ENCODE results near the gene DPM3. TPM values are rescaled to one million over a fixed set of nuclear protein-coding genes. Genes with fewer than 3 reads are reported as not detected.

Gene DPM3
- total and polyA plus RNA-seq, 2 of the 13 experiments (the other 11 are each of a cell fraction or from before 2014, with no cell fraction given), result 23.2 to 53.4 TPM

DNA sequence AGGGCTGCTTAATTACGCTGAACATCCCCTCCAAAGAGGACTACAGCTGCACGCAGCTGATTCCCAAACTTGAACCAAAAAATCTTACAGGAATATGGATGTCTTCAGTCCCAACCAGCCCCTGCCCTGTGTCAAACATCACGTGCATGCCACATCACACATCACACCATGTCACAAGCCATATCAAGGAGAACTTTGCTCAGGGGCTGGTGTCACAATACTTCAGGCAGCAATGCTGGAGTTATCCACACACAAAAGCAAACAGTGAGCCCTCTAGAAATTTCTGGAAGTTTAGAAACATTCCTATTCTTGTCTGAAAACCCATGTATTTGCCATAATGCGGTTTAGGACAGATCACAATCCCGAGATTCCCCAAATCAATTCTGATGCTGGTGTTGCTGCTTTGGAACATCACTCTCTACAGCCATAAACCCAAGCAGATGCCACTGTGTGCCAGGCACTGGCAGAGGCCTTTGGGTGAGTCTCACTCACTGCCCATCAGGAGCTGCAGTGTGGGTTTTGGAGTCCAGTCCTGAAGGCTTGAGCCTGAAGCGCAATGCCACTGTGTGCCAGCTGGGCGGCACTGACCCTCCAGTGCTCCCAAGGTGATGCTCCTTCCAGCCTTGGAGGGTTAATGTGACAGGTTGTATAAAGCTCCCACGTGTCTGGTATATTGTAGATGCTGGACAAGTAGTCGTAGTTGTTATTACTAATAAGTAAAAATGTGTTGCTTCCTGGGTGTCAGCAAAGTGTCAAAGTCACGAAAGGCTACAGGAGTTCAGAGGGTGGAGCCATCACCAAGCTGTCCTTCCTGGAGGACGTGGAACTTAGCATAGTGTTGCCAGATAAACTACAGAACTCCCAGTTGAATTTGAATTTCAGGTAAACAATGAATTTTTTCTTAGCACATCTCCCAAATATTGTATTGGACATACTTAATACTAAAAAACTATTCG is 32.7 kb downstream of the DPM3 start (continued):
- TF ChIP-seq NR2F1 (CRISPR knock-in tag; IDR thresholded peaks at IDR 0.05) (no peak), ZNF547 (CRISPR knock-in tag; IDR thresholded peaks at IDR 0.05) (no peak), ZBTB21 (CRISPR knock-in tag; IDR thresholded peaks at IDR 0.05) (0 out of 2 replicates have a peak, but pooled peaks have one; percentile 47), ZNF776 (CRISPR knock-in tag; IDR thresholded peaks at IDR 0.05) (no peak), RFX1 (IDR thresholded peaks at IDR 0.05) (no peak), ZNF562 (CRISPR knock-in tag; IDR thresholded peaks at IDR 0.05; ENCODE audit: borderline replicate concordance) (no peak), ZMYM3 (CRISPR knock-in tag; IDR thresholded peaks at IDR 0.05) (peak; percentile 38; the same call in 1 of the 2 replicates), ERF (CRISPR knock-in tag; IDR thresholded peaks at IDR 0.05) (no peak), SIN3A (IDR thresholded peaks at IDR 0.05; ENCODE audit: borderline replicate concordance, low read depth, low read length) (no peak)
- TF ChIP-seq, protein P1, sequence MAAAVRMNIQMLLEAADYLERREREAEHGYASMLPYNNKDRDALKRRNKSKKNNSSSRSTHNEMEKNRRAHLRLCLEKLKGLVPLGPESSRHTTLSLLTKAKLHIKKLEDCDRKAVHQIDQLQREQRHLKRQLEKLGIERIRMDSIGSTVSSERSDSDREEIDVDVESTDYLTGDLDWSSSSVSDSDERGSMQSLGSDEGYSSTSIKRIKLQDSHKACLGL (CRISPR knock-in tag; IDR thresholded peaks at IDR 0.05), result no peak
- TF ChIP-seq, protein P2, sequence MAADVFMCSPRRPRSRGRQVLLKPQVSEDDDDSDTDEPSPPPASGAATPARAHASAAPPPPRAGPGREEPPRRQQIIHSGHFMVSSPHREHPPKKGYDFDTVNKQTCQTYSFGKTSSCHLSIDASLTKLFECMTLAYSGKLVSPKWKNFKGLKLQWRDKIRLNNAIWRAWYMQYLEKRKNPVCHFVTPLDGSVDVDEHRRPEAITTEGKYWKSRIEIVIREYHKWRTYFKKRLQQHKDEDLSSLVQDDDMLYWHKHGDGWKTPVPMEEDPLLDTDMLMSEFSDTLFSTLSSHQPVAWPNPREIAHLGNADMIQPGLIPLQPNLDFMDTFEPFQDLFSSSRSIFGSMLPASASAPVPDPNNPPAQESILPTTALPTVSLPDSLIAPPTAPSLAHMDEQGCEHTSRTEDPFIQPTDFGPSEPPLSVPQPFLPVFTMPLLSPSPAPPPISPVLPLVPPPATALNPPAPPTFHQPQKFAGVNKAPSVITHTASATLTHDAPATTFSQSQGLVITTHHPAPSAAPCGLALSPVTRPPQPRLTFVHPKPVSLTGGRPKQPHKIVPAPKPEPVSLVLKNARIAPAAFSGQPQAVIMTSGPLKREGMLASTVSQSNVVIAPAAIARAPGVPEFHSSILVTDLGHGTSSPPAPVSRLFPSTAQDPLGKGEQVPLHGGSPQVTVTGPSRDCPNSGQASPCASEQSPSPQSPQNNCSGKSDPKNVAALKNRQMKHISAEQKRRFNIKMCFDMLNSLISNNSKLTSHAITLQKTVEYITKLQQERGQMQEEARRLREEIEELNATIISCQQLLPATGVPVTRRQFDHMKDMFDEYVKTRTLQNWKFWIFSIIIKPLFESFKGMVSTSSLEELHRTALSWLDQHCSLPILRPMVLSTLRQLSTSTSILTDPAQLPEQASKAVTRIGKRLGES (CRISPR knock-in tag; IDR thresholded peaks at IDR 0.05; ENCODE audit: borderline replicate concordance), result 0 out of 2 replicates have a peak, but pooled peaks have one; percentile 19
- TF ChIP-seq, protein P3, sequence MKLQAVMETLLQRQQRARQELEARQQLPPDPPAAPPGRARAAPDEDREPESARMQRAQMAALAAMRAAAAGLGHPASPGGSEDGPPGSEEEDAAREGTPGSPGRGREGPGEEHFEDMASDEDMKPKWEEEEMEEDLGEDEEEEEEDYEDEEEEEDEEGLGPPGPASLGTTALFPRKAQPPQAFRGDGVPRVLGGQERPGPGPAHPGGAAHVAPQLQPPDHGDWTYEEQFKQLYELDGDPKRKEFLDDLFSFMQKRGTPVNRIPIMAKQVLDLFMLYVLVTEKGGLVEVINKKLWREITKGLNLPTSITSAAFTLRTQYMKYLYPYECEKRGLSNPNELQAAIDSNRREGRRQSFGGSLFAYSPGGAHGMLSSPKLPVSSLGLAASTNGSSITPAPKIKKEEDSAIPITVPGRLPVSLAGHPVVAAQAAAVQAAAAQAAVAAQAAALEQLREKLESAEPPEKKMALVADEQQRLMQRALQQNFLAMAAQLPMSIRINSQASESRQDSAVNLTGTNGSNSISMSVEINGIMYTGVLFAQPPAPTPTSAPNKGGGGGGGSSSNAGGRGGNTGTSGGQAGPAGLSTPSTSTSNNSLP (IDR thresholded peaks at IDR 0.05; ENCODE audit: low read depth, low read length), result peak; percentile 49; the same call in 1 of the 2 replicates
- TF ChIP-seq, protein P4, sequence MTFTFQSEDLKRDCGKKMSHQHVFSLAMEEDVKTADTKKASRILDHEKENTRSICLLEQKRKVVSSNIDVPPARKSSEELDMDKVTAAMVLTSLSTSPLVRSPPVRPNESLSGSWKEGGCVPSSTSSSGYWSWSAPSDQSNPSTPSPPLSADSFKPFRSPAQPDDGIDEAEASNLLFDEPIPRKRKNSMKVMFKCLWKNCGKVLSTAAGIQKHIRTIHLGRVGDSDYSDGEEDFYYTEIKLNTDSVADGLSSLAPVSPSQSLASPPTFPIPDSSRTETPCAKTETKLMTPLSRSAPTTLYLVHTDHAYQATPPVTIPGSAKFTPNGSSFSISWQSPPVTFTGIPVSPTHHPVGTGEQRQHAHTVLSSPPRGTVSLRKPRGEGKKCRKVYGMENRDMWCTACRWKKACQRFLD (CRISPR knock-in tag; IDR thresholded peaks at IDR 0.05; ENCODE audit: borderline replicate concordance), result no peak
- TF ChIP-seq, protein P5, sequence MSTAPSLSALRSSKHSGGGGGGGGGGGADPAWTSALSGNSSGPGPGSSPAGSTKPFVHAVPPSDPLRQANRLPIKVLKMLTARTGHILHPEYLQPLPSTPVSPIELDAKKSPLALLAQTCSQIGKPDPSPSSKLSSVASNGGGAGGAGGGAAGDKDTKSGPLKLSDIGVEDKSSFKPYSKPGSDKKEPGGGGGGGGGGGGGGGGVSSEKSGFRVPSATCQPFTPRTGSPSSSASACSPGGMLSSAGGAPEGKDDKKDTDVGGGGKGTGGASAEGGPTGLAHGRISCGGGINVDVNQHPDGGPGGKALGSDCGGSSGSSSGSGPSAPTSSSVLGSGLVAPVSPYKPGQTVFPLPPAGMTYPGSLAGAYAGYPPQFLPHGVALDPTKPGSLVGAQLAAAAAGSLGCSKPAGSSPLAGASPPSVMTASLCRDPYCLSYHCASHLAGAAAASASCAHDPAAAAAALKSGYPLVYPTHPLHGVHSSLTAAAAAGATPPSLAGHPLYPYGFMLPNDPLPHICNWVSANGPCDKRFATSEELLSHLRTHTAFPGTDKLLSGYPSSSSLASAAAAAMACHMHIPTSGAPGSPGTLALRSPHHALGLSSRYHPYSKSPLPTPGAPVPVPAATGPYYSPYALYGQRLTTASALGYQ (CRISPR knock-in tag; IDR thresholded peaks at IDR 0.05), result 0 out of 2 replicates have a peak, but pooled peaks have one; percentile 32
- TF ChIP-seq, protein P6, sequence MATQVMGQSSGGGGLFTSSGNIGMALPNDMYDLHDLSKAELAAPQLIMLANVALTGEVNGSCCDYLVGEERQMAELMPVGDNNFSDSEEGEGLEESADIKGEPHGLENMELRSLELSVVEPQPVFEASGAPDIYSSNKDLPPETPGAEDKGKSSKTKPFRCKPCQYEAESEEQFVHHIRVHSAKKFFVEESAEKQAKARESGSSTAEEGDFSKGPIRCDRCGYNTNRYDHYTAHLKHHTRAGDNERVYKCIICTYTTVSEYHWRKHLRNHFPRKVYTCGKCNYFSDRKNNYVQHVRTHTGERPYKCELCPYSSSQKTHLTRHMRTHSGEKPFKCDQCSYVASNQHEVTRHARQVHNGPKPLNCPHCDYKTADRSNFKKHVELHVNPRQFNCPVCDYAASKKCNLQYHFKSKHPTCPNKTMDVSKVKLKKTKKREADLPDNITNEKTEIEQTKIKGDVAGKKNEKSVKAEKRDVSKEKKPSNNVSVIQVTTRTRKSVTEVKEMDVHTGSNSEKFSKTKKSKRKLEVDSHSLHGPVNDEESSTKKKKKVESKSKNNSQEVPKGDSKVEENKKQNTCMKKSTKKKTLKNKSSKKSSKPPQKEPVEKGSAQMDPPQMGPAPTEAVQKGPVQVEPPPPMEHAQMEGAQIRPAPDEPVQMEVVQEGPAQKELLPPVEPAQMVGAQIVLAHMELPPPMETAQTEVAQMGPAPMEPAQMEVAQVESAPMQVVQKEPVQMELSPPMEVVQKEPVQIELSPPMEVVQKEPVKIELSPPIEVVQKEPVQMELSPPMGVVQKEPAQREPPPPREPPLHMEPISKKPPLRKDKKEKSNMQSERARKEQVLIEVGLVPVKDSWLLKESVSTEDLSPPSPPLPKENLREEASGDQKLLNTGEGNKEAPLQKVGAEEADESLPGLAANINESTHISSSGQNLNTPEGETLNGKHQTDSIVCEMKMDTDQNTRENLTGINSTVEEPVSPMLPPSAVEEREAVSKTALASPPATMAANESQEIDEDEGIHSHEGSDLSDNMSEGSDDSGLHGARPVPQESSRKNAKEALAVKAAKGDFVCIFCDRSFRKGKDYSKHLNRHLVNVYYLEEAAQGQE (IDR thresholded peaks at IDR 0.05; ENCODE audit: borderline replicate concordance in 1 of 2, low read depth in 1 of 2, low read length in 2 of 2), result 0 out of 4 replicates have a peak, but pooled peaks of 1 of the 2 experiments have one; percentile 26
